ENCODE results near the gene TOMM20. TPM values are rescaled to one million over a fixed set of nuclear protein-coding genes. Genes with fewer than 3 reads are reported as not detected.
"Not testable (repeated sequence)": the region's sequence is repeated elsewhere in the genome, so short reads cannot be mapped to it uniquely, and the experiment has no call there.

Gene TOMM20
- total RNA-seq, 1 experiment from 2014 or later: 309 TPM

GRCh38 chr1:235095938-235096562 lies 32.6 kb downstream of the TOMM20 start:
- intact Hi-C loops (cut with micrococcal nuclease): no loop called here
- no peaks in the 10 kb centered on the region for H3K27me3 Mint-ChIP-seq (ENCODE audit: insufficient read depth, unreplicated experiment)
- no TSS peak for BruUV-seq (replicated peaks)
- no peak for TF ChIP-seq CTCF (IDR thresholded peaks at IDR 0.05; ENCODE audit: unreplicated experiment)
- peaks cover 5% of the 10 kb centered on the region for H3K36me3 Mint-ChIP-seq (ENCODE audit: insufficient read depth, unreplicated experiment)
- H3K9me3 Mint-ChIP-seq (ENCODE audit: unreplicated experiment): no peaks in the 10 kb centered on the region
- DNase-seq (ENCODE audit: unreplicated experiment): no peak
- H3K27ac Mint-ChIP-seq (ENCODE audit: low read depth, unreplicated experiment): peak overlapping the region; percentile 57
- CTCF ChIA-PET: interaction anchor here (0.6 to 6.3 kb wide), 19 partner anchors 8 to 971 kb away, joined by 3 to 108 read pairs (median 3); partner anchors contain the start of gene B3GALNT2
- no peak overlapping the region for H3K4me3 Mint-ChIP-seq (ENCODE audit: unreplicated experiment)
- H3K4me1 Mint-ChIP-seq (ENCODE audit: insufficient read depth, unreplicated experiment): peaks cover 9% of the 10 kb centered on the region
- POLR2A ChIA-PET: interaction anchor here (0.6 to 2.4 kb wide), 10 partner anchors 9 to 723 kb away, joined by 3 to 11 read pairs (median 3); partner anchors contain the start of genes COA6 and TARBP1

GRCh38 chr1:235093696-235094592 lies 34.7 kb downstream of the TOMM20 start:
- DNase-seq (ENCODE audit: unreplicated experiment): peak; percentile 83
- Mint-ChIP-seq H3K9me3 (ENCODE audit: unreplicated experiment) (no peaks in the 10 kb centered on the region), H3K4me3 (ENCODE audit: unreplicated experiment) (no peak overlapping the region), H3K27me3 (ENCODE audit: insufficient read depth, unreplicated experiment) (no peaks in the 10 kb centered on the region), H3K36me3 (ENCODE audit: insufficient read depth, unreplicated experiment) (no peaks in the 10 kb centered on the region), H3K27ac (ENCODE audit: low read depth, unreplicated experiment) (no peak overlapping the region), H3K4me1 (ENCODE audit: insufficient read depth, unreplicated experiment) (peaks cover 6% of the 10 kb centered on the region)
- ChIA-PET POLR2A (interaction anchor here (0.6 to 1.1 kb wide), 7 partner anchors 8 to 609 kb away, joined by 3 to 6 read pairs (median 3); no protein-coding TSS in a partner anchor), CTCF (interaction anchor here (0.6 to 13.2 kb wide), 70 partner anchors 8 to 1739 kb away, joined by 3 to 317 read pairs (median 4); partner anchors contain the start of gene B3GALNT2)
- intact Hi-C loops (cut with micrococcal nuclease): loop anchor here (1.0 kb wide), 3 partner anchors 323 to 689 kb away; partner anchors contain the start of gene B3GALNT2
- BruUV-seq (replicated peaks): no TSS peak
- TF ChIP-seq CTCF (IDR thresholded peaks at IDR 0.05; ENCODE audit: unreplicated experiment): peak; percentile 100

GRCh38 chr1:235093013-235093695 lies 35.5 kb downstream of the TOMM20 start:
- no peaks in the 10 kb centered on the region for H3K27me3 Mint-ChIP-seq (ENCODE audit: insufficient read depth, unreplicated experiment)
- peaks cover 6% of the 10 kb centered on the region for H3K4me1 Mint-ChIP-seq (ENCODE audit: insufficient read depth, unreplicated experiment)
- DNase-seq (ENCODE audit: unreplicated experiment): no peak
- no peak for TF ChIP-seq CTCF (IDR thresholded peaks at IDR 0.05; ENCODE audit: unreplicated experiment)
- POLR2A ChIA-PET: interaction anchor here (0.6 to 1.1 kb wide), 8 partner anchors 9 to 695 kb away, joined by 3 to 6 read pairs (median 3); no protein-coding TSS in a partner anchor
- H3K4me3 Mint-ChIP-seq (ENCODE audit: unreplicated experiment): no peak overlapping the region
- no peaks in the 10 kb centered on the region for H3K9me3 Mint-ChIP-seq (ENCODE audit: unreplicated experiment)
- BruUV-seq (replicated peaks): no TSS peak
- no peak overlapping the region for H3K27ac Mint-ChIP-seq (ENCODE audit: low read depth, unreplicated experiment)
- H3K36me3 Mint-ChIP-seq (ENCODE audit: insufficient read depth, unreplicated experiment): no peaks in the 10 kb centered on the region
- intact Hi-C loops (cut with micrococcal nuclease): loop anchor here (1.0 kb wide), 2 partner anchors 324 to 690 kb away; no protein-coding TSS in a partner anchor
- CTCF ChIA-PET: interaction anchor here (0.6 to 13.2 kb wide), 43 partner anchors 9 to 1740 kb away, joined by 3 to 317 read pairs (median 4); no protein-coding TSS in a partner anchor

GRCh38 chr1:235092415-235092814 lies 36.2 kb downstream of the TOMM20 start:
- ChIA-PET CTCF (interaction anchor here (0.5 to 13.2 kb wide), 13 partner anchors 9 to 608 kb away, joined by 3 to 317 read pairs (median 13); no protein-coding TSS in a partner anchor), POLR2A (interaction anchor here (1.1 kb wide), 1 partner anchor 35 kb away, joined by 3 read pairs; no protein-coding TSS in a partner anchor)

GRCh38 chr1:235092045-235092406 lies 36.6 kb downstream of the TOMM20 start:
- H3K27ac Mint-ChIP-seq (ENCODE audit: low read depth, unreplicated experiment); H3K4me1 Mint-ChIP-seq (ENCODE audit: insufficient read depth, unreplicated experiment); H3K36me3 Mint-ChIP-seq (ENCODE audit: insufficient read depth, unreplicated experiment); intact Hi-C loops (cut with micrococcal nuclease); BruUV-seq (replicated peaks); H3K27me3 Mint-ChIP-seq (ENCODE audit: insufficient read depth, unreplicated experiment); DNase-seq (ENCODE audit: unreplicated experiment); H3K9me3 Mint-ChIP-seq (ENCODE audit: unreplicated experiment); H3K4me3 Mint-ChIP-seq (ENCODE audit: unreplicated experiment); POLR2A ChIA-PET: not testable (repeated sequence)
- CTCF ChIA-PET: interaction anchor here (0.5 to 13.2 kb wide), 13 partner anchors 8 to 693 kb away, joined by 3 to 317 read pairs (median 7); no protein-coding TSS in a partner anchor

More at GRCh38 chr1:235092415-235092814, 36.2 kb downstream of the TOMM20 start:
- intact Hi-C loops (cut with micrococcal nuclease); DNase-seq (ENCODE audit: unreplicated experiment); H3K4me1 Mint-ChIP-seq (ENCODE audit: insufficient read depth, unreplicated experiment); H3K27ac Mint-ChIP-seq (ENCODE audit: low read depth, unreplicated experiment); H3K4me3 Mint-ChIP-seq (ENCODE audit: unreplicated experiment); BruUV-seq (replicated peaks); H3K9me3 Mint-ChIP-seq (ENCODE audit: unreplicated experiment); H3K27me3 Mint-ChIP-seq (ENCODE audit: insufficient read depth, unreplicated experiment); H3K36me3 Mint-ChIP-seq (ENCODE audit: insufficient read depth, unreplicated experiment): not testable (repeated sequence)
